ENCODE data around the gene SNX6.

Gene SNX6

GRCh38 chr14:34633742-34634141 lies 3.8 kb upstream of the SNX6 start:
- no peak for DNase-seq

- no peak for DNase-seq
These were observed 2.5 kb upstream of the SNX6 start for GRCh38 chr14:34632411-34632978.

DNA sequence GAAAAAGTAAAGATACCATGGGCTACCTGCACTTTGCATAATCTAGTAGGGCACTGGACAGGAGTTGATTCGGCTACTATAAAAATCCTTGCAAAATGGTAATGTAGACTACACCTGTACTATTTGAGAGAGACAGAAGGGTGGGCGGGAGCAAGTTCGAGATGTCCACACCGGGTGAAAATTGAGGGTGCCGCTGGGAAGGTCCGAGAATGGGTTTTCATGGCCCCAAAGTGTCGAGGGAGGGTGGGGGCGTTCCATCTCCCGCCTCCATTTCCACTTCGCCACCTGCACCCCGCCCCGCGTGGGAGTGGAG lies 648 bp downstream of the SNX6 start:
- no peak for DNase-seq

GRCh38 chr14:34628681-34629135 lies 1.2 kb downstream of the SNX6 start:
- DNase-seq = no peak

- no peak for DNase-seq
These were observed 6.4 kb downstream of the SNX6 start for GRCh38 chr14:34623506-34623905.

- no peak for DNase-seq
These were observed 9.1 kb downstream of the SNX6 start for GRCh38 chr14:34620839-34621238.

DNA sequence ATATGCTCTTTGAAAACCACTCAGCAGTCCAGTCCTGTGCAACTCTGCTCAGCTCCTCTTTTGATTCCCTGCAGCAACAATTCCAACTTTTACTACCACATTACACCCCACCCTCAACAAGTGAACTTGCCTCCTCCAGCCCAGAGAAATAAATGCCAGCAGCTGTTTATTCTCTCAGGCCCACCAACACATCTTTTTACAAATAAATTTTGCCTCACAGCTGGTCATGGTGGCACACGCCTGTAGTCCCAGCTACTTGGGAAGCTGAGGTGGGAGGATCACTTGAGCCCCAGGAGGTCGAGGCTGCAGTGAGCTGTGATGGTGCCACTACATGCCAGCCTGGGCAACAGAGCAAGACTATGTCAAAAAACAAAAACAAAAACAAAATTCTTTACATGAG lies 9.8 kb downstream of the SNX6 start:
- DNase-seq = no peak

GRCh38 chr14:34619471-34619870 lies 10.5 kb downstream of the SNX6 start:
- DNase-seq = no peak

- no peak for DNase-seq
These were observed 13.6 kb downstream of the SNX6 start for GRCh38 chr14:34616360-34616759.

DNA sequence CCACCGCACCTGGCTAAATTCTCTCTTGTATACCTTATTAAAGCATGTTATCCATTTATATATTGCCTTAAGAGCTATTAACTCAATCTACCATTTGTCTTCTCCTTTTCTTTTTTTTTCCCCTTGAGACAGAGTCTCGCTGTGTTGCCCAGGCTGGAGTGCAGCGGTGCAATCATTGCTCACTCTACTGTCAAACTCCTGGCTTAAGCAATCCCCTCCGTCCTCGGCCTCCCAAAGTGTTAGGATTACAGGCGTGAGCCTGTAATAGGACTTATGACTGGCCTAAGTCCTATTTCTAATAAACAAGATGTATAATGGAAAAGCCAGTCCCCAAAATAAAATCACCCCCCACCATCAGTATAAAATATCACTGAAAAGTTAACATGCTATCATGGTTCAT lies 14.4 kb downstream of the SNX6 start:
- DNase-seq = no peak

DNA sequence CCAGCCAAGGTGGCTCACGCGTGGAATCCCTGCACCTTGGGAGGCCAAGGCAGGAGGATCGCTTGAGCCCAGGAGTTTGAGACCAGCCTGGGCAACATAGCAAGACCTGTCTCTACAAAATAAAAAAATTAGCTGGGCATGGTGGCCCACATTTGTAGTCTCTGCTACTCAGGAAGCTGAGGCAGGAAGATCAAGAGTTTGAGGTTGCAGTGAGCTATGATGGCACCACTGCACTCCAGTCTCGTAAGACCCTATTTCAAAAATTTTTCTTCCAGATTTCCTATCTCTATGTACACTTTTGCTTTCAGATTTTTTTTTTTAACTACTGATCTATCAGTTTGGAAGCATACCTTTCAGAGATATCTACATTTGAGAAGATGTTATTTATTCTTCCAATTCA lies 15.3 kb downstream of the SNX6 start:
- DNase-seq = no peak

DNA sequence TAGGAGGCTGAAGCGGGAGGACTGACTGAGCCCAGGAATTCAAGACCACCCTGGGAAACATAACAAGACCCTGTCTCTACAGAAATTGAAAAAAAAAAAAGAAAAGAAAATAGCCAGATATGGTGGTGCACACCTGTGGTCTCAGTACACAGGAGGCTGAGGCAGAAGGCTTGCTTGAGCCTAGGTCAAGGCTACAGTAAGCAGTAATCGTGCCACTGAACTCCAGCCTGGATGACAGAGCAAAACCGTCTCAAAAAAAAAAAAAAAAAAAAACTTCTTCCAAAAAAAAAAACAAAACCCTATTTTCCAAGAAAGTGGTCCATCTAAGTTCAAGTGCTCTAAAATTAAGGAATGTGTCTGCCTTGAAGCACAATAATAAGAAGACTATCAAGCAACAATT lies 19.8 kb downstream of the SNX6 start:
- DNase-seq = no peak

DNA sequence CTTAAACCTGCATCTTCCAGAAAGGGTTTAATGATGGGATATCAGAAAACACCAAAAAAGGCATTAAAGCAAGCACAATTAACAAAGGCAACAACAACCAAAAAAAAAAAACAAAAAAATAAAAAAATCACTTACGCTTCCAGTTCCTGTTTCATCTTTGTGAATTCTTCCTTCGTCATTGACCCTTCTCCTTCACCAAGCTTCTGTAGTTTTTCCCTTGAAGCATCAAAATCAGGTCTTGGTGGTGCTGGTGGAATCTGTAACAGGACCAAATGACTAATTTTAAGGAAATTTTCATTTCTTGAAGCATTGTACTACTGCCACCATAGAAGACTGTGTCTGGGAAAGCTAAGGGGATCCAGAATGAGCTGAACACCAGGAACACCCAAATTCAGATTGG lies 24.5 kb downstream of the SNX6 start:
- no peak for DNase-seq

GRCh38 chr14:34604995-34605394 lies 25.0 kb downstream of the SNX6 start:
- DNase-seq = no peak

DNA sequence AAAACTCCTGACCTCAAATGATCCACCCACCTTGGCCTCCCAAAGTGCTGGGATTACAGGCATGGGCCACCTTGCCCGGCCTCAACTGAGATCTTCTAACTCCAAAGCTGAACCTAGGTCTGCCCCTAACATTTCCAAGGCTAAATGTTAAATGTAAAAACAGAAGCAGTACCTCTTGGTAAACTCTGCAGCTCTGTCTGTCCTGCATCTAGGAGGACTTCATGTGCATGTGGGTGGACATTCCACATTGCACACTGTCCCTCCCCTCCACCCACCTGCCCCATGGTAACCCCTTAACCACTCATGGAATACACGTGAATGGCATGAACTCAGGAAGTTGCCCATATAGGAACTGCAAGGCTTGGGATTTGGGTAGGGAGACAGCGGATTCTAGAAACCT lies 33.1 kb downstream of the SNX6 start:
- no peak for DNase-seq

DNA sequence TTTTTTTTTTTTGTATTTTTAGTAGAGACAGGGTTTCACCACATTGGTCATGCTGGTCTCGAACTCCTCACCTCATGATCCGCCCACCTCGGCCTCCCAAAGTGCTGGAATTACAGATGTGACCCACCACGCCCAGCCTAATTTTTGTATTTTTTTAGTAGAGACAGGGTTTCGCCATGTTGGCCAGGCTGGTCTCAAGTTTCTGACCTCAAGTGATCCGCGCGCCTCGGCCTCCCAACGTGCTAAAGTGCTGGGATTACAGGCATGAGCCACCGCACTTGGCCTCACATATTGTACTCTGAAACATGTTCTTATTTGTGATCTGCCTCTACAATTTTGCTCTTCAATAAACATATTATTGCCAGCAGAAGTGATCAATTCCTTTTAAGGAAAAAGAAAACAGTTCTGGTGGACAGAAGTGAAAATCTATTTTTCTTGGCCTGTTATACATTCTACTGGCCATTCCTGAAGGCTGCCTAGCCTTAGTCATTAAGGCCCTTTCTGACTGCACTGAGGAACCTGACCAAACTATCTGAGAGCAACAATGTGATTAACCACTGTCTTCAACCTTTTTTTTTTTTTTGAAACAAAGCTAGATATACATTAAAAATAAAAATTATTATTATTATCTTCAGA lies 36.1 kb downstream of the SNX6 start:
- DNase-seq = no peak

DNA sequence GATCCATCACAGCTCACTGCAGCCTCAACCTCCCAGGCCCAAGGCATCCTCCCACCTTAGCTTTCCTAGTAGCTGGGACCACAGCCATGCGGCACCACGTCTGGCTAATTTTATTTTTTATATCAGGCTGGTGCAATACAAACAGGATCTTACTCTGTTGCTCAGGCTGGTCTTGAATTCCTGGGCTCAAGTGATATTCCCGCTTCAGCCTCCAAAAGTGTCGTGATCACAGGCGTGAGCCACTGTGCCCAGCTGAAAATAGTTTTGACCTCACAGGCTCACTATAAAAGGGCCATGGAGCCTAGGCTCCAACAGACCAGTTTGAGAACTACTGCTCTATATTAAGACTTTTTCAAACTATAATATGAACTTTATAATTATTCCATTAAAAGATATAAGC lies 37.3 kb downstream of the SNX6 start:
- no peak for DNase-seq

DNA sequence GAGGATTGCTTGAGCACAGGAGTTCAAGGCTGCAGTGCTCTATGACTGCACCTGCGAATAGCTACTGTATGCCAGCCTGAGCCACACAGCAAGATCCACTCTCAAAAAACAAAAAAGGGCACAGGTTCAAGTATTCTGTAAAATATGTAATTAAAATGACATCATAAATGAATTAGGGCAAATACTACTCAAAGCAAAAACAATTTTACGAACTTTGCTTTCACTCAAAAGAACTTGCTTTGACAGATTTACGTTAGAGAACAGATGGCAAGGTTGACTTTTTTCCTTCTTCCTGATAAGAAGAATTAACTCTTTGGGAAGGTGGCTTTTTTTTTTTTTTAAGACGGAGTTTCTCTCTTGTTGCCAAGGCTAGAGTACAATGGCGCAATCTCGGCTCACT lies 46.4 kb downstream of the SNX6 start:
- no peak for DNase-seq

DNA sequence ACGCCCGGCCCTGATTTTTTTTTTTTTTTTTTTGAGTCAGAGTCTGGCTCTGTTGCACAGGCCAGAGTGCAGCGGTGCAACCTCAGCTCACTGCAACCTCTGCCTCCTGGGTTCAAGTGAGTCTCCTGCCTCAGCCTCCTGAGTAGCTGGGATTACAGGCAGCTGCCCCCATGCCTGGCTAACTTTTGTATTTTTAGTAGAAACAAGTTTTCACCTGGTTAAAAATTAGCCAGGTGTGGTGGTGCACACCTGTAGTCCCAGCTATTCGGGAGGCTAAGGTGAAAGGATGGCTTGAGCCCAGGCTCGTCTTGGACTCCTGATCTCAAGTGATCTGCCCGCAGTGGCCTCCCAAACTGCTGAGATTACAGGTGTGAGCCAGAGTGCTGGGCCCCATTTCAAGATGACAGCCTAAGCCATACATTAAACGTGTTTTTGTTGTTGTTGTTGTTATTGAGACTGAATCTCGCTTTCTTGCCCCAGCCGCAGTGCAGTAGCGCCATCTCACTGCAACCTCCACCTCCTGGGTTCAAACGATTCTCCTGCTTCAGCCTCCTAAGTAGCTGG lies 47.7 kb downstream of the SNX6 start:
- no peak for DNase-seq

- no peak for DNase-seq
These were observed 49.6 kb downstream of the SNX6 start for GRCh38 chr14:34580381-34580780.

DNA sequence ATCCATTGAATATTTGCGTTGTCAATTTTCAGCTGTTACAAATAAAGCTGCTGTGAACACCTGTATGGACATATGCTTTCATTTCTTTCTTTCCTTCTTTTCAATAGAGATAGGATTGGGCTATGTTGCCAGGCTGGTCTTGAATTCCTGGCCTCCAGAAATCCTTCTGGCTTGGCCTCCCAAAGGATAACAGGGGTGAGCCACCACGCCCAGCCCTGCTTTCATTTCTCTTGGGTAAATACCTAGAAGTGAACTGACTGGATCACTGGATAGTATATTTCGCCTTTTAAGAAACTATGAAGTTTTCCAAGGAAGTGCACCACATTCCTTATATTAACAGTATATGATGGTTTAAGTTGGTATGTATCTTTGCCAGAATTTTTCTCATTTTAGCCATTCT lies 58.2 kb downstream of the SNX6 start:
- DNase-seq = no peak

GRCh38 chr14:34569750-34570149 lies 60.2 kb downstream of the SNX6 start:
- DNase-seq = no peak

GRCh38 chr14:34568803-34569202 lies 61.1 kb downstream of the SNX6 start:
- DNase-seq = no peak

DNA sequence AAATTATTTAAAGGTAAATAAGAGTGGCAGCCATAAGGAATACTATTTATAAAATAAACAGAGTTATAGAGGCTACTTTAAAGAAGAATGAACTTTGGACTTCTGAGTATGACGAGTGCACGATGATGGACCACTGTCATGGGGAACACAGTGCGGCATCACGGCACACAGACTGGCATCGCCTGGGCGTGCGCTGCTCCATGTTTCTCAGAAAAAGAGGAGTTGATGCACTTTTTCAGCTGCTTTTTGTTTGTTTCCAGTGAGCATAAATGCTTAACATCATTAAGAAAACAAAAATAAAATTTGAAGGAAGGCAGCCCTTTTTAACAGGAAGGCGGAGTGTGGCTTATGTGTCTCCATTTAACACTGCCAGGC lies 67.2 kb downstream of the SNX6 start:
- no peak for DNase-seq
